Measurements from ENCODE around the gene ROBO1. TPM values are rescaled to one million over a fixed set of nuclear protein-coding genes. Genes with fewer than 3 reads are reported as not detected.

Gene ROBO1
- total and polyA plus RNA-seq, 4 donors: 1.0 to 30.3 (median 3.9) TPM

DNA sequence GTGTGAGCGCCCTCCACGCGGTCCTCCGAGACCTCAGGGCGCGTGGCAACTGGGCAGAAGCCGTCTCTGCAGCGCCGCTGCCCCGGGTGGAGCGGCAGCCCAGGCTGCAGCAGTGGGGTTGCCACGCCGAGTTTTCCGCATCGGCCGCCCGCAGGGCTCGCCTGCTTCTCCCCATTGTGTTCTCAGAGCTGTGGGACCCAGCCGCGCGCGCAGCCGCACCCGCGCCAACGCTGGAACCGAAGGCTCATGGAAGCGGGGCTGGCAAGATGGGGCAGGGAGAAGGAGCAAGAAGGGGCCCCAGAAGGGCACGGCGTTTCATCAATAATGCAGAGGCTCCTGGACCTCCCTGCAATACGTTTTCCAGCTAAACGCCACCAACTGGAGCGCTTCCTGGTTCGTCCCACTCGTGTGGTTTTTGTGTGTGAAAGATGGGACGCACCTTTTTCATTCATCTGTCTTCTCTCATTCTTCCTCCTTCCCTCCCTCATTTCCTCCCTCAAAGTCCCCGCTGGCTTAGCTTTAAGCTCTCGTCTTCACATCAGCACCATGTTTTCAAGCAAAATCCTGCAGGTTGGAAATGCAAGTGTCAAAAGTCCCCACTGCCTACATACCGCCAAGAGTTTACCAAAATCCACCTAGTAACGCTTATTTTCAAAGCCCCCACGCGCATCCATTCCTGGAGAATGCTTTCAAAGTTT is 1.2 kb downstream of the ROBO1 start:
- WGBS: 6% methylated on average over 42 of the region's 42 CpGs
- Histone ChIP-seq H3K4me3 (ENCODE audit: low read depth in 1 of 3, low read length in 3 of 3) (no peak overlapping the region), H3K9ac (ENCODE audit: low read depth in 1 of 2, low read length in 2 of 2) (no peak overlapping the region), H3K36me3 (ENCODE audit: control insufficient read depth in 4 of 4, insufficient read depth in 3 of 4, low read depth in 1 of 4, low read length in 3 of 4) (no peaks in the 10 kb centered on the region), H3K27ac (ENCODE audit: low read depth in 1 of 2, low read length in 2 of 2) (no peak overlapping the region), H3K4me1 (ENCODE audit: control insufficient read depth in 4 of 4, insufficient read depth in 4 of 4, low read length in 3 of 4) (peaks cover 0 to 3% (median 1%) of the 10 kb centered on the region in 4 donors), H3K27me3 (ENCODE audit: control insufficient read depth in 4 of 4, insufficient read depth in 4 of 4, low read length in 3 of 4) (peaks cover 0 to 6% (median 5%) of the 10 kb centered on the region in 4 donors), H3K9me3 (ENCODE audit: control insufficient read depth in 4 of 4, low read length in 3 of 4) (no peaks in the 10 kb centered on the region)
- no peak for TF ChIP-seq GABPA (IDR thresholded peaks at IDR 0.05 in 1 of 2, conservative IDR thresholded peaks at IDR 0.05 in 1 of 2)
- TF ChIP-seq RXRA (IDR thresholded peaks at IDR 0.05): no peak
- TF ChIP-seq HNF4A (conservative IDR thresholded peaks at IDR 0.05): no peak
- no peak for TF ChIP-seq YY1 (IDR thresholded peaks at IDR 0.05)
- TF ChIP-seq, protein P1, sequence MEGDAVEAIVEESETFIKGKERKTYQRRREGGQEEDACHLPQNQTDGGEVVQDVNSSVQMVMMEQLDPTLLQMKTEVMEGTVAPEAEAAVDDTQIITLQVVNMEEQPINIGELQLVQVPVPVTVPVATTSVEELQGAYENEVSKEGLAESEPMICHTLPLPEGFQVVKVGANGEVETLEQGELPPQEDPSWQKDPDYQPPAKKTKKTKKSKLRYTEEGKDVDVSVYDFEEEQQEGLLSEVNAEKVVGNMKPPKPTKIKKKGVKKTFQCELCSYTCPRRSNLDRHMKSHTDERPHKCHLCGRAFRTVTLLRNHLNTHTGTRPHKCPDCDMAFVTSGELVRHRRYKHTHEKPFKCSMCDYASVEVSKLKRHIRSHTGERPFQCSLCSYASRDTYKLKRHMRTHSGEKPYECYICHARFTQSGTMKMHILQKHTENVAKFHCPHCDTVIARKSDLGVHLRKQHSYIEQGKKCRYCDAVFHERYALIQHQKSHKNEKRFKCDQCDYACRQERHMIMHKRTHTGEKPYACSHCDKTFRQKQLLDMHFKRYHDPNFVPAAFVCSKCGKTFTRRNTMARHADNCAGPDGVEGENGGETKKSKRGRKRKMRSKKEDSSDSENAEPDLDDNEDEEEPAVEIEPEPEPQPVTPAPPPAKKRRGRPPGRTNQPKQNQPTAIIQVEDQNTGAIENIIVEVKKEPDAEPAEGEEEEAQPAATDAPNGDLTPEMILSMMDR (IDR thresholded peaks at IDR 0.05; ENCODE audit: low read depth, low read length, missing input control): no peak
- no peak for TF ChIP-seq SP1 (IDR thresholded peaks at IDR 0.05)
- no peak for TF ChIP-seq FOXA1 (IDR thresholded peaks at IDR 0.05)
- TF ChIP-seq TAF1 (conservative IDR thresholded peaks at IDR 0.05): no peak
- no peak for TF ChIP-seq JUND (IDR thresholded peaks at IDR 0.05)
- TF ChIP-seq, protein P2, sequence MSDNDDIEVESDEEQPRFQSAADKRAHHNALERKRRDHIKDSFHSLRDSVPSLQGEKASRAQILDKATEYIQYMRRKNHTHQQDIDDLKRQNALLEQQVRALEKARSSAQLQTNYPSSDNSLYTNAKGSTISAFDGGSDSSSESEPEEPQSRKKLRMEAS (IDR thresholded peaks at IDR 0.05): no peak
- DNase-seq (ENCODE audit: low spot score): no peak

DNA sequence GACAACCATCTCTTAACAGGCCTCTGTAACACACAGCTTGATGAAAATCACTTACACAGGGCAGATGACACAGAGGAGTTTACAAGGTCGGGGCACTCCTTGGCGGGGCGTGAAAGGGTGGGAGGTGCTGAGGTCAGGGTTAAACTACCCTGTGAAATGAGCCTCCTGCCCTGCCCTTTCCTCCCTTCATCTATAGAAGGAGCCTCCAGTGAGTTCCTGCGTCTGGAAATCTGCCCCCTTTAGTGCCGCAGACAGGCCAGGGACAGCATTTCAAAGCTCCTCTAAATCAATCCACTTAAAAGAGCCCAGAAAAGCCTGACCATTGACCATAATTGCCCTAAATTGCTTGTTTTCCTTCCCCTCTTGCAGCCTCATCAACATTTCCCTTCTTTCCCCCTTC is 1.9 kb downstream of the ROBO1 start:
- no peak overlapping the region for H3K4me3 ChIP-seq (ENCODE audit: low read depth in 1 of 3, low read length in 3 of 3)
- H3K4me1 ChIP-seq (ENCODE audit: control insufficient read depth in 4 of 4, insufficient read depth in 4 of 4, low read length in 3 of 4): peaks cover 0 to 3% (median 1%) of the 10 kb centered on the region in 4 donors
- no peak overlapping the region for H3K27ac ChIP-seq (ENCODE audit: low read depth in 1 of 2, low read length in 2 of 2)
- TF ChIP-seq, protein P1 (IDR thresholded peaks at IDR 0.05; ENCODE audit: low read depth, low read length, missing input control): no peak
- TF ChIP-seq NR2F2 (IDR thresholded peaks at IDR 0.05) (no peak), RAD21 (IDR thresholded peaks at IDR 0.05) (no peak), FOXA2 (IDR thresholded peaks at IDR 0.05) (no peak), HNF4A (conservative IDR thresholded peaks at IDR 0.05) (no peak), TAF1 (conservative IDR thresholded peaks at IDR 0.05) (no peak), FOXA1 (IDR thresholded peaks at IDR 0.05) (no peak), EGR1 (IDR thresholded peaks at IDR 0.05; ENCODE audit: low read depth in 2 of 2) (no peak), YY1 (IDR thresholded peaks at IDR 0.05) (no peak)
- TF ChIP-seq, protein P3, sequence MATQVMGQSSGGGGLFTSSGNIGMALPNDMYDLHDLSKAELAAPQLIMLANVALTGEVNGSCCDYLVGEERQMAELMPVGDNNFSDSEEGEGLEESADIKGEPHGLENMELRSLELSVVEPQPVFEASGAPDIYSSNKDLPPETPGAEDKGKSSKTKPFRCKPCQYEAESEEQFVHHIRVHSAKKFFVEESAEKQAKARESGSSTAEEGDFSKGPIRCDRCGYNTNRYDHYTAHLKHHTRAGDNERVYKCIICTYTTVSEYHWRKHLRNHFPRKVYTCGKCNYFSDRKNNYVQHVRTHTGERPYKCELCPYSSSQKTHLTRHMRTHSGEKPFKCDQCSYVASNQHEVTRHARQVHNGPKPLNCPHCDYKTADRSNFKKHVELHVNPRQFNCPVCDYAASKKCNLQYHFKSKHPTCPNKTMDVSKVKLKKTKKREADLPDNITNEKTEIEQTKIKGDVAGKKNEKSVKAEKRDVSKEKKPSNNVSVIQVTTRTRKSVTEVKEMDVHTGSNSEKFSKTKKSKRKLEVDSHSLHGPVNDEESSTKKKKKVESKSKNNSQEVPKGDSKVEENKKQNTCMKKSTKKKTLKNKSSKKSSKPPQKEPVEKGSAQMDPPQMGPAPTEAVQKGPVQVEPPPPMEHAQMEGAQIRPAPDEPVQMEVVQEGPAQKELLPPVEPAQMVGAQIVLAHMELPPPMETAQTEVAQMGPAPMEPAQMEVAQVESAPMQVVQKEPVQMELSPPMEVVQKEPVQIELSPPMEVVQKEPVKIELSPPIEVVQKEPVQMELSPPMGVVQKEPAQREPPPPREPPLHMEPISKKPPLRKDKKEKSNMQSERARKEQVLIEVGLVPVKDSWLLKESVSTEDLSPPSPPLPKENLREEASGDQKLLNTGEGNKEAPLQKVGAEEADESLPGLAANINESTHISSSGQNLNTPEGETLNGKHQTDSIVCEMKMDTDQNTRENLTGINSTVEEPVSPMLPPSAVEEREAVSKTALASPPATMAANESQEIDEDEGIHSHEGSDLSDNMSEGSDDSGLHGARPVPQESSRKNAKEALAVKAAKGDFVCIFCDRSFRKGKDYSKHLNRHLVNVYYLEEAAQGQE (IDR thresholded peaks at IDR 0.05): no peak
- TF ChIP-seq, protein P4, sequence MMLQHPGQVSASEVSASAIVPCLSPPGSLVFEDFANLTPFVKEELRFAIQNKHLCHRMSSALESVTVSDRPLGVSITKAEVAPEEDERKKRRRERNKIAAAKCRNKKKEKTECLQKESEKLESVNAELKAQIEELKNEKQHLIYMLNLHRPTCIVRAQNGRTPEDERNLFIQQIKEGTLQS (IDR thresholded peaks at IDR 0.05): no peak
- DNase-seq (ENCODE audit: low spot score): no peak
- WGBS: 6% methylated on average over 5 of the region's 5 CpGs
- no peaks in the 10 kb centered on the region for H3K36me3 ChIP-seq (ENCODE audit: control insufficient read depth in 4 of 4, insufficient read depth in 3 of 4, low read depth in 1 of 4, low read length in 3 of 4)
- no peak overlapping the region for H3K9ac ChIP-seq (ENCODE audit: low read depth in 1 of 2, low read length in 2 of 2)
- H3K27me3 ChIP-seq (ENCODE audit: control insufficient read depth in 4 of 4, insufficient read depth in 4 of 4, low read length in 3 of 4): peaks cover 0 to 6% (median 5%) of the 10 kb centered on the region in 4 donors
- H3K9me3 ChIP-seq (ENCODE audit: control insufficient read depth in 4 of 4, low read length in 3 of 4): no peaks in the 10 kb centered on the region
